Tibial nerve (tissue), 3 donors: ENCODE results near the gene PNPLA2.

ENCODE experiments used
- POLR2A ChIP-seq, 2 donors: fragments of 450-650 bp; IDR thresholded peaks; one replicate each; pipeline ENCODE4 v1.6.1; 2017; ENCODE audit warnings: antibody characterized with exemption in 2 of 2, mild to moderate bottlenecking in 2 of 2, moderate library complexity in 2 of 2
- TF ChIP-seq, protein P1 (sequence below), 5 experiments: fragments of 200-600 bp in 3 of 5; fragments of 450-650 bp in 2 of 5; sonication (generic) in 3 of 5; IDR thresholded peaks; one replicate each; pipeline ENCODE4 v1.5.1; 2016 to 2019; ENCODE audit warnings: antibody characterized with exemption in 5 of 5, mild to moderate bottlenecking in 3 of 5, moderate library complexity in 2 of 5

DNA sequence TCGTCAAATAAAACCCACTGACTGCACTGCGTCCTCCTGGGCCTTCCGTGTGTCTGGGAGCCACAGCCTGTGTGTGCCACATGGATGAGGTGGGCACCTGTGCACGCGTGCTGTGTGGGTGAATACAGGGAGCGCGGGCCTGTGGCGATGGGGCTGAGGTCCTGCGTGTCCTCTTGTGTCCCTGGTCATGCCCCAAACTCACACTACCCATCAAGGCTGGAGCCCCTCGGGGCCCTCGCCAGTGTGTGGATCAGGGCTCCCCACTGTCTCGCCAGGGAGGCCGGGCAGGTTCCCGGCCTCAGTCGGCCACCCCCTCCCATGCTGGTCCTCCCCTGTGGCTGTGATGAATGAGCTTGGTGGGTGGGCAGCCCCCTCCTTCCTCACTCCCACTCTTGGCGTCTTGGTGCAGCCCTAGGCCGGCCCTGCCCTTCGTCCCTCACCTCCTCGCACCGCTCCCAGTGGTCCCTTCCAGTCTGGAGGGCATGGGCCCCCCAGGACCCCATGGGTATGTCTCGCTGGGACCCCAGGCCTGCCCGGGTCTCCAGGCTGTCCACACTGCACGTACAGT lies 13.3 kb downstream of the PNPLA2 start:
- TF ChIP-seq, protein P1, sequence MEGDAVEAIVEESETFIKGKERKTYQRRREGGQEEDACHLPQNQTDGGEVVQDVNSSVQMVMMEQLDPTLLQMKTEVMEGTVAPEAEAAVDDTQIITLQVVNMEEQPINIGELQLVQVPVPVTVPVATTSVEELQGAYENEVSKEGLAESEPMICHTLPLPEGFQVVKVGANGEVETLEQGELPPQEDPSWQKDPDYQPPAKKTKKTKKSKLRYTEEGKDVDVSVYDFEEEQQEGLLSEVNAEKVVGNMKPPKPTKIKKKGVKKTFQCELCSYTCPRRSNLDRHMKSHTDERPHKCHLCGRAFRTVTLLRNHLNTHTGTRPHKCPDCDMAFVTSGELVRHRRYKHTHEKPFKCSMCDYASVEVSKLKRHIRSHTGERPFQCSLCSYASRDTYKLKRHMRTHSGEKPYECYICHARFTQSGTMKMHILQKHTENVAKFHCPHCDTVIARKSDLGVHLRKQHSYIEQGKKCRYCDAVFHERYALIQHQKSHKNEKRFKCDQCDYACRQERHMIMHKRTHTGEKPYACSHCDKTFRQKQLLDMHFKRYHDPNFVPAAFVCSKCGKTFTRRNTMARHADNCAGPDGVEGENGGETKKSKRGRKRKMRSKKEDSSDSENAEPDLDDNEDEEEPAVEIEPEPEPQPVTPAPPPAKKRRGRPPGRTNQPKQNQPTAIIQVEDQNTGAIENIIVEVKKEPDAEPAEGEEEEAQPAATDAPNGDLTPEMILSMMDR (IDR thresholded peaks at IDR 0.05): no peak
- TF ChIP-seq POLR2A (IDR thresholded peaks at IDR 0.05): no peak
